B cell (primary cell): Measurements from ENCODE around the gene MAPT.

Experiments used
- EZH2 ChIP-seq: IDR thresholded peaks from 2 replicates; pipeline ENCODE4 v1.6.1; 2012; ENCODE audit warnings: borderline replicate concordance, low read depth, mild to moderate bottlenecking, moderate library complexity, low read length; ENCODE audit not compliant: insufficient read depth, poor library complexity, severe bottlenecking
- TF ChIP-seq, protein P1 (sequence below): fragments of 200-600 bp; IDR thresholded peaks from one replicate; pipeline ENCODE4 v1.8.0; 2022; ENCODE audit warnings: antibody characterized with exemption, mild to moderate bottlenecking

DNA sequence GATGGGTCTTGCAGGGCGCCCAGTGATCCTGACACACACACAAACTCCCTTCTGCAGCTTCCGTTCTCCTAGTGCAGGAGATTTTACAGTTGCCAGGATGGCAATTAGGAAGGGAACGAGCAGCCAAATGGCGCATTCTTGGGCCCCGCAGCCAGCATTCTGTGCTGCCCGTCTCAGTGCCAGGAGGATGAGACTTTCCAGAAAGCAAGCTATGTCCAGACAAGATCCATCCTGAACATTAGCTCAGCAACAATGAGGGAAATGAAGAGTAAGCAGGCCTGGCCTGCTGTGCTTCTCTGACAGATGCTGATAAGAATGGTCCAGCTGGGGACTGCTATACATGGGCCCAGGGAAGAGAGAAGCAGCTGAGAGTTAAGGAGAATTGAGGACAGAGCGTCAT is 33.2 kb upstream of the MAPT start:
- TF ChIP-seq, protein P1, sequence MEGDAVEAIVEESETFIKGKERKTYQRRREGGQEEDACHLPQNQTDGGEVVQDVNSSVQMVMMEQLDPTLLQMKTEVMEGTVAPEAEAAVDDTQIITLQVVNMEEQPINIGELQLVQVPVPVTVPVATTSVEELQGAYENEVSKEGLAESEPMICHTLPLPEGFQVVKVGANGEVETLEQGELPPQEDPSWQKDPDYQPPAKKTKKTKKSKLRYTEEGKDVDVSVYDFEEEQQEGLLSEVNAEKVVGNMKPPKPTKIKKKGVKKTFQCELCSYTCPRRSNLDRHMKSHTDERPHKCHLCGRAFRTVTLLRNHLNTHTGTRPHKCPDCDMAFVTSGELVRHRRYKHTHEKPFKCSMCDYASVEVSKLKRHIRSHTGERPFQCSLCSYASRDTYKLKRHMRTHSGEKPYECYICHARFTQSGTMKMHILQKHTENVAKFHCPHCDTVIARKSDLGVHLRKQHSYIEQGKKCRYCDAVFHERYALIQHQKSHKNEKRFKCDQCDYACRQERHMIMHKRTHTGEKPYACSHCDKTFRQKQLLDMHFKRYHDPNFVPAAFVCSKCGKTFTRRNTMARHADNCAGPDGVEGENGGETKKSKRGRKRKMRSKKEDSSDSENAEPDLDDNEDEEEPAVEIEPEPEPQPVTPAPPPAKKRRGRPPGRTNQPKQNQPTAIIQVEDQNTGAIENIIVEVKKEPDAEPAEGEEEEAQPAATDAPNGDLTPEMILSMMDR, result no peak
- TF ChIP-seq EZH2, result no peak
